T-helper 1 cell treated with Interleukin-12 subunit alpha and Interleukin-12 subunit beta and Interleukin-4 antibody, amounts not matched to agents 30 ng/mL and 1 ng/mL, for 36 hours (primary cell): ENCODE measurements around the gene FAM185A. TPM values are rescaled to one million over a fixed set of nuclear protein-coding genes. Genes with fewer than 3 reads are reported as not detected.
"Not testable (repeated sequence)": the region's sequence is repeated elsewhere in the genome, so short reads cannot be mapped to it uniquely, and the experiment has no call there.

ENCODE experiments used
- intact Hi-C: fragments of 100-400 bp; cut with micrococcal nuclease; formaldehyde crosslinking; loops from one replicate; pipeline ENCODE4 v1.15.1; 2024
- total RNA-seq: library from RNA; stranded (reverse); gene quantifications from 2 replicates; pipeline ENCODE4 v1.2.3, GENCODE V29; 2022

Gene FAM185A
- total RNA-seq, 1 donor from 2014 or later = 7.0 TPM

GRCh38 chr7:102829075-102829474 is 80.3 kb downstream of the FAM185A start:
- intact Hi-C loops = no loop called here

DNA sequence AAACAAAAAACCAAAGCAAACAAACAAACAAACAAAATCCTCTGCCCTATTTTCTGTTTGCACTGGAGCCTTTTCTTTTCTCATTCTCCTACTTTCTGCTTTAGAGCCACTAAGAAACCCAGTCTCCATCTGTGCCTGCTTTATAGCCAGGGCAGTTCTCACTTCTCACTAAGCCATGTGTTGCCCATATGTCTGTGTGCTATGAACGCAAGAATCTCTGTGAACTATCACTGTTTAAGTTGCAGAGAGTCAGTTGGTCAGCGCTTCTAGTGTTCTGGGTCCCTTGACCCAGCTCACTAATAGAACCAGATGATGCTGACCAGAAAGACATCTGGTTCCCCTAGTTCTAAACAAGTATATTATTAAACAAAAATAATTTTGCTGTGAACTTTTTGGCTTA is 81.4 kb downstream of the FAM185A start:
- intact Hi-C loops = no loop called here

DNA sequence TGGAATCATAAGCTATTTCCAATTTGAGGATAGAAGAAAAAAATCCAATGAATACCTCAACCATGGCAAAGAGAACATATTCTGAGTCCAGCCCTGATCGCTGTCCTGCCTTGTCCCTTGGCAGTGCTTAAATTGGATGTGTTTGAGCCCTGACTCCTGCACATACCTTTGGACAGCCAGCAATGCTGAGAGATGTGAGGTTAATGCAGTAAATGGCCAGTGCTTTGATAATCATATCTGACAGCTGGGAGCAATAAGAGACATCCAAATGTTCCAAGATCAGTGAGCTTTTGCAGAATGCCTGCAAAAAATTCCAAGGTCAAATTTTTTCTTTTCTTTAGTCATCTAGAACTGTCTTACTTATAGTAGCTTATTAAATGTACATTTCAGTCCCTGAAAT is 83.9 kb downstream of the FAM185A start:
- intact Hi-C loops = no loop called here

- intact Hi-C loops = no loop called here
Measured at GRCh38 chr7:102833343-102833742, 84.5 kb downstream of the FAM185A start.

DNA sequence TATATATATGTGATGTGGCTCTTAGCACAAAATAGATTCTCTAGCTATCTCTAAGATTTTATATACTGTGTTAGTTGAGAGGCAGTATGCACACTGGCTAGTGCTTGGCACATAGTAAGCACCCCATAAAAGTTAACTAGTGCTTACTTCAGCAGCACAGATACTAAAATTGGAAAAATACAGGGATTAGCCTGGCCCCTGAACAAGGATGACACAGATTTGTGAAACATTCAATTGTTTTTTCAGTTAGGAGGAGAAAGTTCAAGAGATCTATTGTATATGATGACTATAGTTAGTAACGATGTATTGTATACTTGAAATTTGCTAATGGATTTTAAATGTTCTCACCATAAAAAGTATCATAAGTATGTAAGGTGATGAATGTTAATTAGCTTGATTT is 85.7 kb downstream of the FAM185A start:
- intact Hi-C loops = no loop called here

GRCh38 chr7:102834999-102835398 is 86.2 kb downstream of the FAM185A start:
- intact Hi-C loops = loop anchor here (1.0 kb wide), 1 partner anchor 39 kb away; no protein-coding TSS in a partner anchor

DNA sequence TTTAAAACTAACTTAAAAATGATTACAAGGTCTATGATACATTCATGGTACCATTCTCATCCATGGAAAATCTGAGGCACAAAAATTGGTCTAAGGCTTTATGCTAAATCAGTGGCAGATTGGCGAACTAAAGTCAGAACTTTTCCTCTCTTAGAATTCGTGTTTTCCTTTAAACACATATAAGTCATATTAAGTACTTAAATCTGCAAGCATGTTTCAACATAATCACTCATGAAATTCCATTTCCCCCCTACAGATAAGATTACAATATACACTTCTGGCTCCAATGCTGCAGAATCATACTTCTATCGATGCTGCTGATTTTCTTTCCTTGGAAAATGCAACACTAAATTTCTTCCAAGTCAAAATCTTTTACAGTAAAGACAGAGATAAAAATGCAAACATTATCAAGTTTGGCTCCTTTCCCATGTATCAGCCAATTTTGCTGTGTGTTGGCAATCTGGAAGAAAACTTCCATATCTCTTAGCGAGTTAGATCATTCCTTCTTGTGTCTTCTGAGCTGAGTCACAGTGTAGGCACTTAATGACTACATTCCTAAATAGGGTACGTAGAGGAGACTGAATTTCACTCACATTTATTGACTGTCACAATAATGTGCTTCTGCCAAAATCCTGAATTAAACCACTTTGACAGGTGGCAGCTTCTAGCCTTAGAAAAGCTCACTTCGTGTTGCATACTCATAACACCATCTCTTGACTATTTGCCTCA is 87.6 kb downstream of the FAM185A start:
- intact Hi-C loops = no loop called here

DNA sequence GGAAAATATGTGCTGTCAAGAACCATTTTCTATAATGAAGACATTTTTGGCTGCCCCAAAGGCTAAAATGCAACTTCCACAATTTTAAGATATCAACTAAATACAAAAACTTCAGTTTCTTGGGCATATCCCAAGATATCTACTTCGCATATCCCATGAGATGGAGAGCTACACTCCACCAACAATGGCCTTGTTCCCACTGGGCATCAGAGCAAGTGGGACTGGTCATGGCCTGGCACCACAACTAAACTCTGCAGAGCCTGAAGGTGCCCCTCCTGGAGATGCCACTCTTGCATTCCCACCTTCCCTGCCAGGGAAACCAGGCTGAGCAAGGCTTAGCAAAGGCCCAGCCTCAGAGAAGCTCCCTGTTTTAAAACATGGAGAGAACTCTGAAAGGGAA is 88.2 kb downstream of the FAM185A start:
- intact Hi-C loops = no loop called here

DNA sequence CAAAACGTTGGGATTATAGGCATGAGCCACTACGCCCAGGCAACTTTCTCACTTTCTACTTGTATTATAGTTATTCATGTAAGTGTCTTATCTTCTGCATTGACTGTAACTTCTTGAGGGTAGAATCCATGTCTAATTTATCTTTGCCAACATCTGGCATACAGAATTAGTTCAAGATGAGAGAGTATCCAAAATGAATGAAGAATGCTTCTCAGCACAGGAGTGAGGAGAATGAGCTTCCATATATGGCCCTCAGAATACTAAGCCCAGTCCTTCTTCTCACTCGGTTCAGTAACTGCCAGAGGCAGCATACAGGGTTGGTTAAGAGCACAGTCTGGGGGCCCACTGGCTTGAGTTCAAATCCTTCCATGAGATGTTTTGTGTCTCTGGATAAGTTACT is 89.0 kb downstream of the FAM185A start:
- intact Hi-C loops = no loop called here

DNA sequence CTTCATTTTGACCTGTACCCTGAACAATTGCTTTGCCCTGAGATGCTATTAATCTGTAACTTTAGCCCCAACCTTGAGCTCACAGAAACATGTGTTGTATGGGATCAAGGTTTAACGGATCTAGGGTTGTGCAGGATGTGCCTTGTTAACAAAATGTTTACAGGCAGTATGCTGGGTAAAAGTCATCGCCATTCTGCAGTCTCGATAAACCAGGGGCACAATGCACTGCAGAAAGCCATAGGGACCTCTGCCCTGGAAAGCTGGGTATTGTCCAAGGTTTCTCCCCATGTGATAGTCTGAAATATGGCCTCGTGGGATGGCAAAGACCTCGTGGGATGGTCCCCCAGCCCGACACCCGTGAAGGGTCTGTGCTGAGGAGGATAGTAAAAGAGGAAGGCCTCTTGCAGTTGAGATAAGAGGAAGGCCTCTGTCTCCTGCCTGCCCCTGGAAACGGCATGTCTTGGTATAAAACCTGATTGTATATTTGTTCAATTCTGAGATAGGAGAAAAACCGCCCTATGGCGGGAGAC is 89.8 kb downstream of the FAM185A start:
- intact Hi-C loops = not testable (repeated sequence)

- intact Hi-C loops = no loop called here
Measured at GRCh38 chr7:102840404-102840803, 91.6 kb downstream of the FAM185A start.

GRCh38 chr7:102841290-102841689 is 92.5 kb downstream of the FAM185A start:
- intact Hi-C loops = no loop called here

- intact Hi-C loops = no loop called here
Measured at GRCh38 chr7:102842284-102842683, 93.5 kb downstream of the FAM185A start.

- intact Hi-C loops = no loop called here
Measured at GRCh38 chr7:102843850-102844249, 95.1 kb downstream of the FAM185A start.

- intact Hi-C loops = no loop called here
Measured at GRCh38 chr7:102845346-102845745, 96.5 kb downstream of the FAM185A start.

DNA sequence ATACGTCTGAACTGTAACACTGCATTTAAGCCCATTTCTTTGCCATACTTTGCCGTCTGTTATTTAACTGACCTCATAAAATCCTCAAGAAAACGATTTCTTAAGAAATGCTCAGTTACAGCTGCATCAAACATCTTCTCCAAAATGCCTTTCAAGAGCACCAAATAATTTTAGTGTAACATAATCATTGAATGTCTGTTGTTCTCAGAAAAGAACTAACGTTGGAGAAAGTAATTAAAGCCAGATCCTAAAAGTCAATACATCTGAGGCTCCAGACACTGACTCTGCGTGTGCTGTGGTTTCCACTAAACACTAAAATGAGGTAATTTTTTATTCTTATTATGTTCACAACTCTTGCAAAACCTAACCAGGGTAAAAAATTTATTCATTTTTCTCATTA is 100.3 kb downstream of the FAM185A start:
- intact Hi-C loops = no loop called here

- intact Hi-C loops = no loop called here
Measured at GRCh38 chr7:102849538-102849937, 100.7 kb downstream of the FAM185A start.

- intact Hi-C loops = no loop called here
Measured at GRCh38 chr7:102856036-102856435, 107.2 kb downstream of the FAM185A start.

Other genes with a start within 250 kb of the FAM185A start
- gene RASA4B, start 231.2 kb upstream of the FAM185A start, total RNA-seq = 11.3 and 16.1 TPM in 2 replicates
- gene UPK3BL2, start 205.3 kb upstream of the FAM185A start, total RNA-seq = 25.7 and 29.3 TPM in 2 replicates
- 0.12 TPM in 1 of 2 replicates, not detected in the other for gene SPDYE2, start 197.8 kb upstream of the FAM185A start, total RNA-seq
- gene POLR2J3, start 176.4 kb upstream of the FAM185A start, total RNA-seq = 63.1 and 67.8 TPM in 2 replicates
- 35.6 and 35.7 TPM in 2 replicates for gene RASA4, start 132.2 kb upstream of the FAM185A start, total RNA-seq
- gene UPK3BL1, start 106.2 kb upstream of the FAM185A start, total RNA-seq = 16.0 and 19.1 TPM in 2 replicates
- not detected in 2 replicates for gene SPDYE2B, start 98.7 kb upstream of the FAM185A start, total RNA-seq
- gene POLR2J2, start 77.3 kb upstream of the FAM185A start, total RNA-seq = 20.3 and 20.4 TPM in 2 replicates
- gene LRRC17, start 164.0 kb downstream of the FAM185A start, total RNA-seq = 0.20 TPM in 1 of 2 replicates, not detected in the other